GM19372 (cell line): ENCODE data around the gene ALLC.
"Not testable (repeated sequence)": the region's sequence is repeated elsewhere in the genome, so short reads cannot be mapped to it uniquely, and the experiment has no call there.

Experiments used
- ATAC-seq: cut with Tn5 transposase; IDR thresholded peaks from one replicate; pipeline ENCODE4 v1.9.1; 2021; ENCODE audit warnings: mild to moderate bottlenecking, low read depth, moderate library complexity; ENCODE audit not compliant: unreplicated experiment

ALLC gene

GRCh38 chr2:3652896-3653625, 4.9 kb upstream of the ALLC start:
- ATAC-seq = no peak

GRCh38 chr2:3654011-3654410, 4.0 kb upstream of the ALLC start:
- no peak for ATAC-seq

GRCh38 chr2:3654531-3655225, 3.3 kb upstream of the ALLC start:
- no peak for ATAC-seq

GRCh38 chr2:3655871-3656761, 1.9 kb upstream of the ALLC start:
- ATAC-seq = no peak

GRCh38 chr2:3656762-3657721, 958 bp upstream of the ALLC start:
- ATAC-seq = no peak

- no peak for ATAC-seq
These were observed 1.7 kb downstream of the ALLC start for GRCh38 chr2:3659447-3660432.

GRCh38 chr2:3660640-3661039, 2.6 kb downstream of the ALLC start:
- not testable (repeated sequence) for ATAC-seq

- ATAC-seq = no peak
These were observed 3.2 kb downstream of the ALLC start for GRCh38 chr2:3661149-3661660.

GRCh38 chr2:3662239-3662638, 4.2 kb downstream of the ALLC start:
- ATAC-seq = no peak

GRCh38 chr2:3664118-3664517, 6.1 kb downstream of the ALLC start:
- no peak for ATAC-seq

GRCh38 chr2:3664925-3665324, 6.9 kb downstream of the ALLC start:
- no peak for ATAC-seq

- no peak for ATAC-seq
These were observed 8.0 kb downstream of the ALLC start for GRCh38 chr2:3665886-3666612.

- no peak for ATAC-seq
These were observed 8.6 kb downstream of the ALLC start for GRCh38 chr2:3666613-3666975.

- ATAC-seq = no peak
These were observed 9.2 kb downstream of the ALLC start for GRCh38 chr2:3667151-3667631.

GRCh38 chr2:3669656-3670055, 11.7 kb downstream of the ALLC start:
- ATAC-seq = no peak

GRCh38 chr2:3670376-3670775, 12.4 kb downstream of the ALLC start:
- no peak for ATAC-seq

GRCh38 chr2:3670941-3671340, 12.9 kb downstream of the ALLC start:
- ATAC-seq = no peak
